HG03378 (cell line): Measurements from ENCODE around the gene NCAM1.

Experiments used
- ATAC-seq: cut with Tn5 transposase; IDR thresholded peaks from one replicate; pipeline ENCODE4 v1.9.1; 2021; ENCODE audit warnings: mild to moderate bottlenecking, moderate library complexity; ENCODE audit not compliant: unreplicated experiment

Gene NCAM1

GRCh38 chr11:113248702-113249490 is 287.7 kb downstream of the NCAM1 start:
- no peak for ATAC-seq

- ATAC-seq: no peak
Observed at GRCh38 chr11:113249491-113249763, 288.2 kb downstream of the NCAM1 start.

- no peak for ATAC-seq
Observed at GRCh38 chr11:113249786-113250185, 288.6 kb downstream of the NCAM1 start.

DNA sequence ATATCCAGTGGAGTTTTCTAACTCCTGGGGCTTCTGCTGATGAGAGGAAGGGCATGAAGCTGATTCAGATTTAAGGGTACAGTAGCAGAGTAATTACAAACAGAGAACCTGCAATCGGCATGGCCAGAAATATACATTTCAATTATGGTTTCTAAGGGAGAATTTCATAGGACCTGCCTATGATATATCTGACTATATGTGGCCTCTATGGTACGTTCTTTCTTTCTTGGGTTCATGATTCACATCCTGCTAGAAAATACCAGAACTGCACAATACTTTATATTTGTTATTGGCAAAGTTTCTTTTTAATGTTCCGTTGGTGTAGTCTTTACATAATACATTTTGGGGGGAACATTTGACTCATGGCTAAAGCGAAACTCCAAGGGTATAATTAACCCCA is 290.1 kb downstream of the NCAM1 start:
- no peak for ATAC-seq

- no peak for ATAC-seq
Observed at GRCh38 chr11:113253406-113253805, 292.2 kb downstream of the NCAM1 start.

GRCh38 chr11:113255096-113255495 is 293.9 kb downstream of the NCAM1 start:
- ATAC-seq: no peak

- ATAC-seq: no peak
Observed at GRCh38 chr11:113255741-113256140, 294.5 kb downstream of the NCAM1 start.

DNA sequence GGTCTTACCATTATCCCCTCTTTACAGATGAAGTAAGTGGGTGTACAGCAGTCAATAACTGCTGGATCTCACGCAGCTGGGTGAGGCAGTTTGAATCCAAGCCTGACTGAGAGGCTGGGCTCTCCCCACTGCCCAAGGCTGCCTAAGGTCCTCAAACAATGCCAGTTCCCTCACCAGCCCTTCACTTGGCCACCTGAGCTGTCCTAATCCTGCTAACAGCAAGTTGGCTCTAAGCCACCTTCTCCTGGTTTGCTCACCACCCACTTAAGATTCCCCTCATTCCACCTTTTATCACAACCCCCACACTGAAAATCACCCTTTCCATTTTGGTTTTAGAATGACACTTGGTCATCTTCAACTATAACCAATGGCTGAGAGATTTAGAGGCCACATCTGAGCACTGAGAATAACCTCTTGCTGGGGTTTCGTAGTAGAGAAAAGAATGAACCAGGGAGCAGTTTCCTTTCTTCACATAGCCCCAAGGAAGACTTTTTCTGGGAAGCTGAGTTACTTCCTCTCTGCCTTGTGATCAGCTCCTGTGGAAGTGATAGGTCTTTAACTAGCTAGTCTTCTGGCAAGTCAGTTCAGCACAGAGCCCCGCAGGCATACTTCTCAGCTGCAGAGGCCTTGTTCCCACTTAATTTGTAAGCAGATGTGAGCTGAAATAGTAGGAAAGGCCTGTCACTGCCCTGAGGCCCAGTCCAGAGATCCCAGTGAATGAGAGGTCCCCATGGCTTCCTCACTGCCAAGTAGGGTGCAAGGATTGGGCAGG is 295.4 kb downstream of the NCAM1 start:
- ATAC-seq: no peak

DNA sequence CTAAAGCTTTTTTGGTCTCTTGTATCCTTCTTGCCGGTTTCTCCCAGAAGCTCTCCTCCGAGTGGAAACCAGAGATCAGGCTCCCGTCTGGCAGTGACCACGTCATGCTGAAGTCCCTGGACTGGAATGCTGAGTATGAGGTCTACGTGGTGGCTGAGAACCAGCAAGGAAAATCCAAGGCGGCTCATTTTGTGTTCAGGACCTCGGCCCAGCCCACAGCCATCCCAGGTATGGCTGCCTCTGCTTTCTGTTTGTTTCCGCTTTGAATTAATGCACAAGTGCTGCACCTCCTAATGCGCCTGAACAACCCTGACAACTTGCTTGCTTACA is 298.8 kb downstream of the NCAM1 start:
- ATAC-seq: no peak

- no peak for ATAC-seq
Observed at GRCh38 chr11:113260541-113260940, 299.3 kb downstream of the NCAM1 start.

DNA sequence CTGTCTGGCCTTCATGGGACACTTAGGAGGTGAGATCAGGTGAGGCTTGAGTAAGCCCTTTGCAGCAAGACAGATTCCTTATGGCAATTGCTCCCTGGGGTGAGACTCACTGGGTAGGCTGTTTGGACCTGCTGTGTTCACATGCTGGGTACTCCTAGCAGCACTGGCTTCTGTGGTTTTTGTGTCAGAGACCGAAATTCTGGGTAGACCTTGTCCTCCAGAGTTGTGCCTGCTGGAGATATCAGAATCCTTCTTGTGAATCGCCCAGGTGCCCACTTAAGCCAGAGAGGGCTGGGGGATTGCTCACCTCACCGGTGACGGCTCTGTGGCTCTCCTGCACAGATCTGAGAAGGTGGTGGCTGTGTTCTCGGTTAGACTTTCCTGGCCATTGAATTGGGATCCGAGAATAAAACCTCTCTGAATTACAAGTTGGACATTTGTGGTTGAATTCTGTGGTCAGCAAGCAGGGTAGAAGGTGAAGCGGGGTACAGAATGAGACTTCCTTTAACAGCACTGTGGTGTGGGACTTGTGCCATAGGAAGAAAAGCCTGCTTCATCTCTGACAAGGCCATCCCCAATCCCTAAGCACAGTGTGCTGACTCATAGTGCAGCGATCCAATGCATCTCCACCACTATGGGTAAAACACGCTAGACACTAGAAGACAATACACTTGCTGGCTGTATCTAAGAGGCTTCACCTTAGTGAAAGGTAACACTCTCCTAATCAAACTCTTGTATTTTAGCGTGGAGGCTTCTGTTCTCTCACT is 300.7 kb downstream of the NCAM1 start:
- no peak for ATAC-seq

DNA sequence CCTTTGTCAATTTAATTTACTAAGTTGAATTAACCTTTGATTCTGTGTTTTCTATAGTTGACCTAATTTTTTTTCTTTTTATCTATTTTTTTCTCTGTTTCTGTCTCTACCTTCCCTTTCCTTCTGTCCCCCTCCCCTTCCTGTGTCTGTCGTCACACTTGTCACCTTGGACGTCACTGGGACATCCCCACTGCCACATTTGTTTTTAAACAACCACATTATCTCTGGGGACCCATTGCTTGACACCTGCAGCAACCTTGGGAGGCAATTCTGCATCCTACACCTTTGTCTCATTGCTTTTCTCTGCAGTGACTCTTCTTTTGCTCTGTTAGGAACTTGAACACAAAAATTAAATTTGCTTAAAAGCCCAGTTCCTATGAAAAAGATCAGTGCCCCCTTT is 301.4 kb downstream of the NCAM1 start:
- no peak for ATAC-seq

DNA sequence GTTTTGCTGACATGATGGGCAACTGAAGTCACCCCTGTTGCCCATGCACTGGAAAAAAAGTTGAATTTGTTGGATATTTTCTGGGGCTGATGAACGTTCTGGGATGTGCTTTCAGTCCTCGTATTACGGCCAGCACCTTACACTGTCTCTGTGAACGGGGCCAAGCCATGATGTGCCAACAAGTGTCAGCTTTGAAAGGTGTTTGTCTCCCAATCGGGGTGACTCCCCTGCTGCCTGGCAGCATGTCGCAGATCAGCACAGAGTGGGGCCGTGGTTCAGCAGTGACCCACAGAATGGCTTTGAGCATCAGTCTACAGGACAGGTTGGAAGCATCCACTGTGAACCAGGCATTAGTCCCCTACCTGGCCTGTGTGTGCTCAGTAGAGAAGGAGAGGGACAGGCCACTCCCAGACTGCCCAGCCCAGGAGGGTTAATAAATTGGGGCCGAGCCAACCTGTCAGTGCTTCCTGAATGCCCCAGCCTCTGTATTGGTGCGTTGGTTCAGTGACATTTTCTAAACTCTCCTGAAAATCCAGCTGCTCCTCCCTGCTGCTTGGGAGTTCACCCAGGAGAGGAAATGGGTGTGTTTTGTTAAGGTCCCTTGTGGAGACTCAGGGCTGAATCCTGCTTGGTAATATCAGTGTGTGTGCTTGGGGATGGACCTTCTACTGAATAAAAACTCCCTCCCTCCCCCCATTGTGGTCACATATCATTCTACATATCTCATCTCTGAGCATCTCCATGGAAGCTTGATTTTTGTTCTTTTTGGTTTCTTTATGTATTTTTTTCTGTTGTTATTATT is 302.4 kb downstream of the NCAM1 start:
- no peak for ATAC-seq

DNA sequence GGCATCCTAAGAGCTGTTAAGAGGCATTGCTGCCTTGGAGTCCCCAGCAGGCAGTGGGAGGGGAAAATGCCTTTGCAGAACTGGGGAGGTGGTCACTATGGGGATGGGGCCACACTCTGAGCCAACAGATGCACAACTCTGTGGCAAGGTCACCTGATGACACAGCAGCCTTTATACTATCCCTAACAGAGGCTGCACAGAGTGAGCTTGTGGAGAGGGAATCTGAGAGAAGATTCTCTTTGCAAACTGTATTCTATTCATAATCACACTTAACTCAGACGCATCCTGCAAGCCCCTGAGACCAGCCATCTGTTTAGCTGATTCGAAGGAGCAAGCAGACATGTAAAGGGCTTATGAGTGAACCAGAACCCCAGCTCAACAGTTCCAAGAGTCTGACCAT is 304.1 kb downstream of the NCAM1 start:
- no peak for ATAC-seq

GRCh38 chr11:113267493-113267892 is 306.3 kb downstream of the NCAM1 start:
- ATAC-seq: no peak

- ATAC-seq: no peak
Observed at GRCh38 chr11:113269096-113269495, 307.9 kb downstream of the NCAM1 start.

GRCh38 chr11:113269636-113270035 is 308.4 kb downstream of the NCAM1 start:
- no peak for ATAC-seq

DNA sequence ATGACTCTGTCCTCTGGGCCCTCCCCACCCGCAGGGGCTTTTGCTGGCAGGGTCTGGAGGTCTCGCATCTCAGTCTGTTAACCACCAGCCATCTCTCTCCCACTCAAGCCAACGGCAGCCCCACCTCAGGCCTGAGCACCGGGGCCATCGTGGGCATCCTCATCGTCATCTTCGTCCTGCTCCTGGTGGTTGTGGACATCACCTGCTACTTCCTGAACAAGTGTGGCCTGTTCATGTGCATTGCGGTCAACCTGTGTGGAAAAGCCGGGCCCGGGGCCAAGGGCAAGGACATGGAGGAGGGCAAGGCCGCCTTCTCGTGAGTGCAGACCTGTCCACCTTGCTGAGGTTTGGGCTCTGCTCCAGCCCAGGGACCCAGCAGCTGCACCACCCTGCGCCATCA is 308.9 kb downstream of the NCAM1 start:
- no peak for ATAC-seq

DNA sequence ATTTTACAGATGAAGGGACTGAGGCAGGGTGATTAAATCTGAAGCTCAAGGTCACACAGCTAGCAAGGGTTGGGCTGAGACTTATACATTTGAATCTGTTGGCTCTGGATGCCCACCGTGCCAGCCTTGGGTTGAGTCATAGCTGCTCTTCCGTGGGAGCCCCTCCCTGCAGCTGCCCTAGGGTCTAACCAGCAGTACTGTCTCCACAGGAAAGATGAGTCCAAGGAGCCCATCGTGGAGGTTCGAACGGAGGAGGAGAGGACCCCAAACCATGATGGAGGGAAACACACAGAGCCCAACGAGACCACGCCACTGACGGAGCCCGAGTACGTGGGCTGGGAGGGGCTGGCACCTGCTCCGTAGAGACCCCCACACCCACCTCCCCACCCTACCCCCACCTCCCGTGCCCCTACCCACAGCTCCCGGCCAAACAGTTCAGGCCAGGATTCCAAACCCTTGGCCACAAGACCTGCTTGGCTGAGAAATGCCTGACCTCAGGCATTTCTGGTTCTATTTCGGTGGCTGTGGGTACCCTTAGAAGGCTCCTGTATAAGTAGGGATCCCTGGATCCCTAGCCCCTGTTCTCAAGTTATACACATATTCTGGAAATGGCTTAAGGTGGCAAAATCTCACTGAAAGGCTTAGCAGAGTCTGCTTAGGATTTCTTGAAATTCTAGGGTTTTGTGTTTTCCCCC is 310.5 kb downstream of the NCAM1 start:
- no peak for ATAC-seq

DNA sequence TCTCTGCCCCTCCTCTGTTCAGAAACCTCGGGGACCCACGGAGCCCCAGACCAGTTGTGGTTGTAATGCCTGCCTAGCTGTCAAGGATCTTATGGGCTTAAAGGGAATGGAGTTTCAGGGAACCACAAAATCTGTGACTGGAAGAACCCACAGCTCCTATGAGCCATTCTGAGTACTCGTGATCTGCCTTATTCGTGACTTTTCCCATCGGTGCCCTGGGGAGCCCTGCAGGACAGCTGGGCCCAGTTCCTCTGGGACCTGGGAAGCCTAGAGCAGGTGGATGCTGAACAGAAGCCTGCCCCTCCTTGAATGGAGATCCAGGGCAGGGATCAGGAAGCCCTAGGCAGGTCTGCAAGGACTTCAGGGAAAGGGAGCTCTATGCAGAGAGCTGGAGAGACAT is 311.1 kb downstream of the NCAM1 start:
- ATAC-seq: no peak
